ENCODE measurements around the gene ARSJ.
"Not testable (repeated sequence)": the region's sequence is repeated elsewhere in the genome, so short reads cannot be mapped to it uniquely, and the experiment has no call there.

The ARSJ gene

DNA sequence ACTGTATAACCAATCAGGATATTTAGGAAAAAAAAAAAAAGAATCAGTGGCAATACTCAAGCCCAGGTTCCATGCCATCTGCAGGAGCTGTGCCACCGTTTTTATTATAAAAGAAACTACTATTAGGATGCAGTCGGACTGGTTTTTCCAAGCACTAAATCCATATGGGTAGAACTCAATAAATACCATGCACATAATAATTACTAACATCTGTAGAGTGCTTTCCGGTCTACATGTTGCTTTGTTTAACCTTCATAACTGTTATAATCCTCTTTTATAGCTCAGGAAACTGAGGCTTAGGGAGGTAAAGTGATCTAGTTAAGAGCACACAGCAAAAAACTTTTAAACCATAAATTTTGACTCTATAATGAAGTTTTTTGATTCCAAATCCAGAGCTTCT is 24.0 kb downstream of the ARSJ start:
- DNase-seq, result no peak

DNA sequence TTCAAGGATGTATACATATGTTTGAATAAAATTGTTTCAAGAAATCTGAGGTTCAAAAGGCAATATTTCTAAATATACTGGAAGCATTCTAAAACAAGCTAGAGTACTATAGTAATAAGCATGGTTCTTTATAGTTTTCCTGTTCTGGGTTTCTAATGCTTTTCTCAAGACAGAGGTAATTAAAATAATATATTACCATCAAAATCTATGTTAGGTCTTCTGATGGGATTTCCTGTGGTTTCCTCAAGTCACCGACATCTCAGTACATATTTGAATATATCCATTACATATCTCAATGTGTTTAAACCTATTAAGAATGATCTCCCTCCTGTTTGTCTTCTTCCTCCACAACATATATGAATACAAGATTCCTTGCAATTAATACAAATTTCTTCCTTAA is 25.6 kb downstream of the ARSJ start:
- DNase-seq, result no peak

DNA sequence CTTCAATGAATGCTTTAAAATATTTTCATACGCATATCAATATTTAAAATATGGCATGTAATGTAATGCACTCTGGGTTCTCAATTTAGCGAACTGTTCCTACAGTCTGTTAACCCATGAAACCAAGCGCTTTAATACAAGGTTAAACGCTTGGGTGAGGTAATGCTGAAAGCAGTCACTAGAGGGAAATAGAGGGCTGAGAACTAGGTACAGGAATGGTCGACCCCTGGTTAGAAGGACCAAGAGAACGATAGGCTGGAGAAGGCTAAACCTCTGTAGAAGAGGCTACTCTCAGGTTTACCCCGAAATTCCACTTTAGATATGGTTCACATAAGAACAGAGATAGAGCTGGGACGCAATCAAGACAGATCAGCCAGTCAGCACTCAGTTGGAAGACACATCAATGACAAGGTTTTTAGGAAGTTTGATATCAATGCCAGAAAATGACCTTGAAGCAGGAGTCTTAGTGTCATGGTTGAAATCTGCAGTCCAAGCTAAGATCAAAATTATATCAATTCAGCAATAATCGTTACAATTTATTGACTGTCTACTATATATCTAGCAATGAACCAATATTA is 26.9 kb downstream of the ARSJ start:
- no peak for DNase-seq

DNA sequence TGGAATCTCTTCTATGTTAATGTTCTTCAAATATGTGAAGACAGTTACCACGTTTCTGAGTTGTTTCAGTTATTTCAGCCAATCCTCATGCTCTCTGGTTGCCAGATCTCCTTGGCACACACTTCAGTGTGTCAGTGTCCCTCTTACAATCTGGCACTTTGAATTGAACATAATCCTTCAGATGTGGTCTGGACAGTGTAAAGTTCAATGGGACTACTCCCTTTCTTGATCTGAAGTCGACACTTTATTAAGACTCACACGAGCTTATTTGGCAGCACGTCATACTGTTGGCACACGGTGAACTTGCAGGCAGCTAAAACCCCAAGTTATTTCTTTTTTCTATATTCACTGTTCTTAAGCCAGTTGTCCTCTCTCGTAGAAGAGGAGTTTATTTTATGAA is 28.2 kb downstream of the ARSJ start:
- DNase-seq, result no peak

DNA sequence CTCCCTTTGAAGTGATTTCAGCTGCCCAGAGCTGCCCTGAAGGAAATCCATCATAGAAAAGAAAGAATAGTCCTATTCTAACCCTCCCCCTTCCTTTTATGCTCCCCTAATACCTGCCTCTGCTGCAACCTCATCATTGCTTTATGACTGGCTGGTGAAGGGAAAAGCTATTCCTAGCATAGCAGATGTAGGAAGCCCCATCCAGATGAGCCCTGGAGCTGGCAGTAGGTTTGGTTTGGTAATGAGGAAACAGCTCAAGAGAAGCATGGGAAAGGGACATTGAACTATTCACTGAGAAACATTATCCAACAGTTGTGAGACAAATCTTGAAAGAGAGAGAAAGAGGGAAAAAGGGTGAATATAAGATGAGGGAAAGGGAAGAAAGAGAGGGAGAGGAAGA is 29.2 kb downstream of the ARSJ start:
- DNase-seq, result no peak

DNA sequence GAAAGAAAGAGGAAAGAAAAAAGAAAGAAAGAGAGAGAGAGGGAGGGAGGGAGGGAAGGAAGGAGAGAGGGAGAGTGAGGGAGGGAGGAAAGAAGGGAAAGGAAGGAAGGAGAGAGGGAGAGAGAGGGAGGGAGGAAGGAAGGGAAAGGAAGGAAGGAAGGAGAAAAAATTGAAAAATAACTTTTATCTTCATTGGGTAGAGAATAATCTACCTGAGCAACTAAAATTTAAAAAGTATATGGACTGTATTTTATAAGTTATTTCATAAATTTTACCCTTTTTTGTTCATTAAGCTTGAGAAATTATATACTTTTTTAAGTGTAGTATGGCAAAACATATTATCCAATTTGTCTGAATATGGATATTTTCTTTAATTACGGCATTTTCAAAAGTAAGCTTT is 32.0 kb downstream of the ARSJ start:
- DNase-seq, result no peak

DNA sequence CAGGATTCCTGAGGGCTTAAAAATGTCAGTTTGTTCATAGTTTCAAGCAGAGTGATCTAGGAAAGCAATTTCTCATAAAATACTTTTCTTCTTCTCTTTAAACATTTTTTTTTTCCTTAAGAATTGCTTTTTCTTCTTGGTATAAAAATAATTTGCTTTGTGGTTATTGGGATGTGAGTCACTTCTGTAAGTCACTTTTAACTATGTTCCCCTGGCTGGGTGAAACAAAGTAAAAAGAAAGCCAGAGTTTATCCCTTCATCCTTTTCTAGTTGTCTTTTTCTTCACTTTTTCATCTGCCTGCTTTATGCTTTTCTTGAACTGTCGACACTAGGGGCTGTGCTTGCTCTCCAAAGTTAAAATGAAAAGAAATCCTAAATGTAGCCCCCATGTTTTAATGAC is 33.5 kb downstream of the ARSJ start:
- DNase-seq, result no peak

DNA sequence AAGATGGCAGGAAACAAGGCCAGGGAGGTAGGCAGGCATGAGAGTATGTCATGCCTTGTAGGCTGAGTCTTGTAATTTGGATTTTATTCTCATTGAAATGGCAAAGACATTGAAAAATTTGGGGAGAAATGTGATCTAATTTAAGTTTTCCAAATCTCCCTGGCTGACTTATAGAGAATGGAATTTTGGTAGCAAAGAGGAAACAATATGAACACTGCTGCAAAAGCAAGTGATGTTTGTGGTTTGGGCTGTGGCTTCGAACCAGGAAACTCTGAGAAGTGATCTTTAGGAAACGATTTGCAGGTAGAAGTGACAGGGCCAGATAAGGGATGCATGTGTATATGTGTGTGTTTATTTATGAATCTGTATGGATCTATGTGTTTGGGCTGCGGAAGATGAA is 35.6 kb downstream of the ARSJ start:
- DNase-seq, result no peak

DNA sequence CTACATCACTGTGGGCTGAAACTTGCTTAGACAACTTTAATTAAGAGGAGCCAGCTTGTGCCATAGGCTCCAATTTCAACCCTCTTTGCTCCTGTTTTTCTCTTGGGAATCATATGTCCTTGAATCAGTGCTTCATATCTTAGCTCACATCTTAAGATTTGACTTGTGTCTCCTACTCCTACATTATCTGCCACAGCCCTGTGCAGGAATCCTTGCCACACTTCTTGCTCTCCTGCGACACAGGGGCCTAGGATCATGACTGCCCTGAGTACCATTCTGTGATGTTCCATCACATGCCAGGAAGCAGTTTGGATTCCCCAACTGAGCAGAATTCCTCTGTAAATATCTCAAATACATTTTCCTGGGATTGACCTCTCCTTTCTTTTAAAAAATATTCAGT is 36.4 kb downstream of the ARSJ start:
- DNase-seq, result no peak

DNA sequence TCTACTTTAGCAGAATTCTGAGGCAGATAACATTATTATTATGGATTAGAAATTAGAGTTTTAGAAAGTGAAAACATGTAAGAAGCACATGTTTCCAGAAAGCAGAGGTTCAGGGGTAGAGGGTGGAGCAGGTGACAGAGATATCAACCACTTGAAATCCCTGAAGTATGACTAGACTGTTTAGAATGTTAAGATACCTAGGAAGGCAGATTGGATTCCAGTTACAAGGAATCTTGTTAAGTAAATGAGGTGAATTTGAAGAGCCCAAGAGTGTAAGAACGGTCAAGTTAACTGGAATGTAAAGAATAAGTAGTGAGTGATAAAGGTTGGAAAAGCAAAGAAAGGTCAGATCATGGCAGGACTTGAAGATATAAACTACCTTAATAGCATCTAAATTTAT is 37.6 kb downstream of the ARSJ start:
- DNase-seq, result no peak

DNA sequence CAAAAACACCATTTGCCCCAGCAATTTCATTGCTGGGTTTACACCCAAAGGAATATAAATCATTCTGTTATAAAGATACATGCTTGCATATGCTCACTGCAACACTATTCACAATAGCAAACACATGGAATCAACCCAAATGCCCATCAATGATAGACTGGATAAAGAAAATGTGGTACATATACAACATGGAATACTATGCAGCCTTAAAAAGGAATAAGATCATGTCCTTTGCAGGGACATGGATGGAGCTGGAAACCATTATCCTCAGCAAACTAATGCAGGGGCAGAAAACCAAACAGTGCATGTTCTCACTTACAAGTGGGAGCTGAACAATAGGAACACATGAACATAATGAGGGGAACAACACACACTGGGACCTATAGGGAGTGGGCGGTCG is 39.3 kb downstream of the ARSJ start:
- not testable (repeated sequence) for DNase-seq

DNA sequence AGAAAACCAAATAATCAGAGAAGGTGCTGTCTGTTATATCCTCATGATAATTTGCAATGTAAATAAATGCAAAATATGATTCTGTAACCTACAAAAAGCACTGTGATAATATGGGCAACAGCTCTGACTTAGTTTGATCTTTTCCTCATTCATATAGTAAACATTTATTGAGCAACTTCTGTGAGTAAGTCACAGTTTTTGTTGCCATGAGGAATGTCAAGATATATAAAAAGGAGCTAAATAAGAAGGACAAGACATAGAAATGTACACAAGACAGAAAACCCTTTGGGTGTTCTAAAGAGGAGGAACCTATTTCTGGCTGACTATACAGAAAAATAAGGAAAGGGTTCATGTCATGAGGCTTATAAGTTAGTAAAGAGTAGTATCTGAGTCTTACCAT is 44.3 kb downstream of the ARSJ start:
- no peak for DNase-seq

DNA sequence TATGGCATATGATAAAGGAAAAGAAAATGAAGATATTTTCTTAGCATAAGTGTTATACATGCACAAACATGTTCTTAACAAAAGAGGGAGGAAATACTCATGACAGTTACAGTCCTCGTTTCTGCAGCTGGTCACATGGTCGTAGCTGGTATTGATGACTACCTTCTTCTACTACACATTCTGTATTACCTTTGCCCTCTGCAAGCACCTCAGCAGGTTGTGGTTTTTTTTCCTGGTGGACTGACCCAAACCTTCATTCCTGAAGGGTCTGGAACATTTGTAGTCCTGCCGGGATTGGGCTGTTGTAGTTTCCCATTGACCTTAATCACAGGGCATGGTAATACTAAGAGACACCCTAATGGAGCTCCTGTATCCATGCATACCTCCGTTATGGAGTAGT is 54.7 kb downstream of the ARSJ start:
- not testable (repeated sequence) for DNase-seq

DNA sequence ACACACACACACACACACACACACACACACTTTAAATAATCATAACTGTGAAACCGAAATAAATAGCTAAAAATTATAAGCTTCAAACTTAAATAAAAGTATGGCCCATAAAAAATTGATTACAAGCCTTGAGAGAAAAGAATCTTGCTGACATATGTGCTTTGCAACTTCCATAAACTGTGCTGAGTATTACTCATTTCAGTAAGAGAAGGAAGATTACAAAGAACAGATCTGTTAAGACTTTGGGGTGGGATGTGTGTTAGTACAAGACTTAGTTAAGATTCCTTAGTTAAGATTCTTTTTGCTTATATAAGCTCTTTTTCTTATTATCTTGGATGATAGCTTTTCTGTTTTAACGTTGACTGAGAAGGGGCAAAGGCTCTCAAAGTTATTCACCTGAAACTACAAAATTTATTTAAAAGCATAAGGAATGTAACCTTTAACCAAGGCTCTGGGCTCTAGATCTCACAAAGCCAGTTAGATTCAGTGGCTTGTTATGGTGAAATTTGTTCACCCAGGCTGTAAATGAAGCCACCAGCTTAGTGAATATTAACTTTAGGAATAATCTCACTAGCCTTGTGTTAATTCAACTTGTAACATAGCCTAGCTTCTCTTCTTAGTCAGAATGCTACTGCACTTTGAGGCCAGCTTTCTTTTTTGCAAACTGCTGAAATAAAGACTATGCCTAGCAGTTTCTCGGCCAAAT is 58.2 kb downstream of the ARSJ start:
- DNase-seq, result no peak

DNA sequence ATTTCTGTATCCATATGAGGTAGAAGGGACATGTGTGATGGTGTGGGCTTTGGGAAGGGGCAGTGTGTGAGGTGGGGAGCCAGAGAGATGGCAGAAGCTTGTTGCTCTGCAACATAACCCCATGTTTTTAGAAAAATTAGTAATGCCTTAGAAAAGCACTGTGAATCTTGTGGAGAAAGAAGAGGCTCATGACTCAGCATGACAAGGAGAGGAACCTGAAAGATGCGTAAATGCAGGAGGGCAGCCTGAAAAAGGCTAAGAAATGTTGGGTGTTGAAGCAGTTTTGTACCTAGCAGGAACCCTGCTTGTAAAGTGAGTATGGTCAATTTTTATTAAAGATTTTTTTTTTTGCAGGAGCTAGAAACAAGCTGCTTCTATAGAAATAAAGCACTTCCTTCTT is 59.8 kb downstream of the ARSJ start:
- no peak for DNase-seq

DNA sequence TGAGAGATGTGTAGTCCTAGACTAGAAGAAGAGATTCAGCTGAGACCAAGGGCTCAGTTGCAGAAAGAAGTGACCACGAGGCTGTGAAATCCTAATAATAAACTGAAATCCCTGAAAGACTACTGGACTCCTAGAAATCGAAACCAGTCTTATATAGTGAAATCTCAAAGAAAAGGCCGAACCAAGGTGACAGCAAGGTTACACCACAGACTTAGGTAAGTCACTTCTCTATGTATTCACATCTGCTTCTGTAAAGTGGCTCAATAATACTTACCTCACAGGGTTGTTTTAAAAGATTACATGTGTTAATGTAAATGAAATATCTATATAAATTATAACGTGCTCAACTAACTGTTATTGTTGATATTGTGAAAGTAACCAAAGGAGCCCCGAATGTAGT is 60.3 kb downstream of the ARSJ start:
- DNase-seq, result no peak

DNA sequence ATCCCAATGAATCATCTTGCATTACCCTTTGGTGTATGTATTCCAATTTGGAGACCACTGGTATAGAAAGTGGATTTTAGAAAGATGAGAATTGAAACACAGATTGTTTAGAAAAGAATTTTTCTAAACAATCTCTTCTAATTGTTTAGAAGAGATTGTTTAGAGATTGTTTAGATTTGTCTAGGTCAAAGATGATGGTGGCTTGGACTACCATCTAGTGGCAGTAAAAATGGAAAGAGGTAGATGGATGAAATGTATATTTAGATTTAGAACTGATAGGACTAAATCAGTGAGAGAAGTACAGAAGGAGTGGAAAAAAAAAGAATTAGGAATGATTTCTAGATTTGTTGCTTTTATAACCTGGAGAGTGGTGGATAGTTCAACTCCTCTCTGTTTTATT is 70.6 kb downstream of the ARSJ start:
- DNase-seq, result no peak

DNA sequence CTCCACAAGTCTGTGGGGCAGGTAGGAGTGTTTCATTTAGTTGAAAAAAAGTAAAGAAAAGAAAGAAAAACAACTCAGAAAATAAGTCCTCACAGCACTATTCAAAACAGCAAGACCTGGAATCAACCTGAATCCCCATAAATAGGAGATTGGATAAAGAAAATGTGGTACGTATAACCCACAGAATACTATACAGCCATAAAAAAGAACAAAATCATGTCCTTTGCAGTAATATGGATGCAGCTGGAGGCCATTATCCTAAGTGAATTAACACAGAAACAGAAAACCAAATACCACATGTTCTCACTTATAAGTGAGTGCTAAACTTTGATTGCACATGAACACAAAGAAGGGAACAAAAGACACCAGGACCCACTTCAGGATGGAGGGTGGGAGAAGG is 71.9 kb downstream of the ARSJ start:
- no peak for DNase-seq

DNA sequence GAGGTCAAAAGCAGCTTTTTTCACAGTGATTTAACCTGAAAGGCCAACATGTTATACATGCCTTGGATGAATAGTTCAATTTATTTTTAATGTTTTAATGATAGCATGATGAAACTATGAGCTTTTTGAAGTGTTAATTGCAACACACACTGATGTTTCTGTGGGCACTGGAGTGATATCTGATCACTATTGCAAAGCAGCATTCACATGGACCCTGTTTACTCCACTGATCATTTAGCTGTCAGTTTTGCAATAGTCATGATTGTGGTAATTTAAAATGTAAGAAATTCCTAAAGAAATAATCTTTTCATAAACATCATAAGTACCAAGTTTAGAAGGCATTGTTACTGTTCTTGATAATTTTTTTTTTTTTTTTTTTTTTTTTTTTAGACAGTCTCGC is 74.1 kb downstream of the ARSJ start:
- DNase-seq, result no peak

DNA sequence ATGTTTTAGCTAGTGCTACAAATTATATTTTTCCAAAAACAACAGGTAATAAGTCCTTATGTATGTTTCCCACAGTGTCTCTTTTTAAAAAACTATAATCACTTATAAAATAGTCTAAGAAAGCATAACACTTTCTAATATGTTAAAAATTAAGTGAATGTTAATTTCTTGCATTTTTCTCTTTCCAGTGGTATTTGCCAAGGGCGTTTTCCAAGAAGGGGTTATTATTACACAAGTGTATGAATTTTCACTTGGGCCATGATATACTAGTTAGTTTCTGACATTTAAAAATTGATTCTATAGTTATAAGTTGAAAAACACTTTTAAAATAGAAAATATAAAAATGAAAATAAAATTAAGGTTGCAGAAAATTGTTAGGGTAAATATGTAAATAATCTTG is 74.6 kb downstream of the ARSJ start:
- no peak for DNase-seq

DNA sequence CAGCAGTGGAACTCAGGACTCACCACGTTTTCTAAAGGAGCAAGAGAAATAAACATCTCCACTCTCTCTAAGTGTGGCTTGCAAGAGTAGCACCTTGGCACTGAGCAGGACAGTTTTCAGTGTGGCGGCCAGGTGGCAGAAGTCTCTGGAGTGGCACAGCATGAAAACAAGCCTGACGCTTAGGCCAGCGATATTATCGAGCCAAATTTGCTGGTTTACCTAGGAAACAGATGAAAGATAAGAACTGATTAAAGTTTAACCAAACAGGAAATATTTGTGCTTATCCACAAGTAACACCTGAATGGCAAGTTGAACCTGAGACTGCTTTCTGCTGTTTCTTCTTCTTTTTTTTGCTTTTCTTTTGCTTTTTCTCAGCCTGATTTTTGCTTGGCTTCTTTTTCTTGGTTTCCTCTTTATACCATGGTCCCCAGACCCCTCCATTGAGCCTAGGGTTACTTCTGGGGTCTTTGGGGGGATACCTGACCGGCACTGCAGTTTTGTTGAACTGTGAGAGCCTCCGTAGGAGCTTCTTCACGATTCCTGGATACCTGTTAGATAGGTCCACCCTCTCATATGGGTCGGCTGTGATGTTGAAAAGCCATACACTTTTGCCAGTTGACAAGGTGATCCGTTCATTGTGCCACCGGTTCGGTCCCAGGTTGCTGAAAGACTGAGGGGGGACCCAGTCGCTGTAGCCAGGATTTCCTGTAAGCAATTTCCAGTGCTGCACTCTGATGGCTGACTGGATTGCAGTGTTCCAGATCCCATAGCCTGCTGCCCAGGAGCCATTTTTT is 77.3 kb downstream of the ARSJ start:
- no peak for DNase-seq

DNA sequence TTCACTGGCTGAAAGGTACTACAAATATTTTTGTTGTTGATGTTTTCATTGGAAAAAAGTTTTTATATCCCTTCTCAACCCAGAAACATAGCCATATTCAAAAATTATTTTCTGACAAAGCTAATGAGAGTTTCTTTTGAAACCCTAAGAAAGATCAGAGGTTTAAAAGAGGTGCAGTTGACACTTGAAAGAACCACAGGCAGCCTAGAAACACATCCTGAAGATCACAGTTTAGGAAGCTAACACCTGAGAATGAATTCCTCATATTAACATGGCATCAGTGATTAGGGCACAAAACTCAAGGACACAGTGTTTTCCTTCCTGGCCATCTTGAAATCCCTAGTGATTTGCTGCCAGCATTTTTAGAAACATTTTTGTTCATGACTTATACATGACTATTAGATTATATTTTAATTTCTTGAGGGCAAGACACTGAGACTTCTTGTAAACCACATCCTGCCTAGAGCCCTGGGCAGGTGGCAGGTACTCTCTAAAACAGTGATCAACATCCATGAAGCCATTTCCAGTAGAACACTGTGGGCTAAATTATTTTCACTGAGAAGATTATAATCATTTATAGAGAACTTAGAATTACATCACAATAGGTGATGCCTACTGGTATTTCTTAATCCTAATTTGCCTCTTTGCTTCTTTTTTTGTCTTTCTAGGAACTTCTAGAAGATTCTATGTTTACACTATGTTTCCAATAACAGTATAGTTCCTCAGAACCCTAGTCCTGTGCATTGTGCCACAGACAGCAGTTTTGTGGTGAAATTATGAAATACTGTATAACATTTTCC is 80.0 kb downstream of the ARSJ start:
- DNase-seq, result no peak

DNA sequence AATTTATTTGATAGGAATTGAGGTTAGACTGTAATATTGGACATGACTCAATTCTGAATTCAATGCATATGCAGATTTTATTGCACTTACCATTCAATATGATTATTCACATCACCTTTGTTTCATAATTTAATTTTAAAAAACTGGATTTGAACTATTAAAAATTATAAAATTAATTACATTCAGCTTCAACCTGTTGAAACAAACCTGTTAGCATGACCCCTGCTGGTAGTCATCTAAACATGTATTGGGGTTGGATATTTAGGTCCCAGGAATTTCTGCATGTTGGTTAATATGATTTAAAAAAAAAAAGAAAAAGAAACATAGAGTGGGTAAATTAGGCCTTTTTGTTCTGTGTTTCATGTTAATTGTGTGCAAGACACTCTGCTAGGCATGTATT is 85.9 kb downstream of the ARSJ start:
- DNase-seq, result no peak

DNA sequence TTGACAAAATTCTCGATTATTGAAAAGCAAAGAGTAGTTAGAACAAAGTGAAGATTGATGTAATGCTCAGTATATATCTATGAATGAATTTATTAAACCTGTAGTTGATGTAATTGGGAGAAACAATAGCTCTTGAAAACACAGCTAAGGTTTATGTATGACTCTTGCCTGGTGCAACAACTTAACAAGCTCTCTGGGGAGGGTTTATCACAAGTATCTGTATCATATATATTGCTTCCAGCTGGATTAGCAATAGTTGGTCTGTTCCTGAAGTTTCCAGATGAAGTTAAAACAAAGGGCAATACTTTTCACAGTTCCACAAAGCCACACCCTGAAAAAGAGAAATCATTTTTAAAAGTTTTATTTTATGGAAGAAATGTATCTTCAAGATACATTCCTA is 91.4 kb downstream of the ARSJ start:
- DNase-seq, result no peak

Measured in hippocampal formation (tissue), 2 donors.